Left ventricle myocardium superior (tissue), 1 donor: ENCODE measurements around the gene OR4A15. TPM values are rescaled to one million over a fixed set of nuclear protein-coding genes. Genes with fewer than 3 reads are reported as not detected.

Experiments used
- ATAC-seq: fragments of 200-7000 bp; cut with Tn5 transposase; one replicate; pipeline ENCODE4 v1.9.1; 2020; ENCODE audit warnings: mild to moderate bottlenecking, moderate library complexity
- DNase-seq: peaks from one replicate; pipeline ENCODE4 v3.0.0-alpha.2; 2020
- intact Hi-C: fragments of 100-400 bp; cut with micrococcal nuclease; formaldehyde crosslinking; loops from one replicate; pipeline ENCODE4 v1.11.0; 2022
- long read RNA-seq: library from polyadenylated mRNA; unstranded; transcript quantifications from one replicate; pipeline ENCODE4 v2.0.0, GENCODE V29; 2021
- total RNA-seq: library from RNA; stranded (reverse); fragmentation: NEBNext Ultra II Directional; extraction: Animal tissue kit (Norgen Biotek cat#: 25700); gene quantifications from one replicate; pipeline ENCODE4 v1.2.1, GENCODE V29; 2021
- donor health status: DM: no; HTN: yes; CAD: no; lungs with severe emphysema.

Gene OR4A15
- not detected for total RNA-seq
- long read RNA-seq, result 0 reads

- DNase-seq (no peak), ATAC-seq (no peak)
- intact Hi-C loops, result no loop called here
Measured at GRCh38 chr11:55367674-55368073, at the start of gene OR4A15. OR4A15 (plus strand) TSS chr11:55367974; CDS start chr11:55367974, 0 bp downstream.

GRCh38 chr11:55324500-55324899, 43.3 kb upstream of the OR4A15 start:
- intact Hi-C loops, result no loop called here
- DNase-seq (no peak), ATAC-seq (no peak)

- intact Hi-C loops, result no loop called here
- DNase-seq (no peak), ATAC-seq (no peak)
Measured at GRCh38 chr11:55342901-55343300, 24.9 kb upstream of the OR4A15 start, which contains the start of gene OR4A16. OR4A16 (plus strand) TSS chr11:55343201; CDS start chr11:55343201, 0 bp downstream.

DNA sequence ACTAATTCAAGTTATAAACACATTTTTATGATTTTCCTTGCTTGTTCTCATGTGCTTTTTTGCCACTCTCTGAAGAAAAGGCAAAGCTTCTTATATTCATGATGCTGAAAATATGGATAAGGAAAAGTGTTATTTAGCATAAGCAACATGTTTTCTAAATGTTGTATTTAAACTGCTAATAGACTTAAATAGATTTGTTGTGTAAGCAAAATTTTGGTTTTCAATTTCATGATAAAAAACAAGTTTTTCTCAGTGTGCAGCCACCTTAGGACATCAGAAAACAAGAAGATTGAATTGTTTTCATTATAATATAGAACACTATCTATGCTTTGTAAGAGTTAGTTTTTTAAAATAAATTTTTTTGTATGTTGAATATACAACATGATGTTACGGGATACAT, 22.5 kb upstream of the OR4A15 start:
- ATAC-seq, result no peak
- intact Hi-C loops, result no loop called here

GRCh38 chr11:55349032-55349431, 18.7 kb upstream of the OR4A15 start:
- DNase-seq (no peak), ATAC-seq (no peak)
- intact Hi-C loops, result no loop called here

More for the DNA sequence above, 22.5 kb upstream of the OR4A15 start:
- no peak for DNase-seq

DNA sequence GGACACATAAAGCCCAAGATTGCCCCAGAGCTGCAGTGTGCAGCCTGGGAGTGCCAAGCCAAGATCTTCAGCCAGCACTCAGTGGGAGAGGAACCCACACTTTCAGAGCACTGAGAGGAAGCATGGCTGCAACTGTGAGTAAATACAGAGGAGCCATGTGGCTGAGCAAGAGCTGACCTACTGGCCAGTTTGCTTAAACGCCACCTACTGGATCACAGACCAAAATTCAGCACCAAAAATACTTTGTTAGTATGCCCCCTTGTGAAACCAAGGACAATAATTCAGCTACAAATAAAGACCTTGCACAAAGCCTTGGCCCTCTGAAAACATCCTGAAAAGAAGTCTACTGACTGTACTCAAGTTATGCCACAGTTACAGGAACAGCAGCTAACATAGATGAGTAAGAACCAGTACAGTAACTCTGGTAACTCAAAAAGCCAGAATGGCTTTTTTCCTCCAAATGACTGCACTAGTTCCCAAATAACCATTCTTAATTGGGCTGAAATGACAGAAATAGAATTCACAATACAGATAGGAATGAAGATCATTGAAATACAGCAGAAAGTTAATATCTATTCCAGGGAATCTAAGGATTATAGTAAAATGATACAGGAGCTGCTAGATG, 10.1 kb upstream of the OR4A15 start:
- intact Hi-C loops, result no loop called here
- ATAC-seq (no peak), DNase-seq (no peak)

DNA sequence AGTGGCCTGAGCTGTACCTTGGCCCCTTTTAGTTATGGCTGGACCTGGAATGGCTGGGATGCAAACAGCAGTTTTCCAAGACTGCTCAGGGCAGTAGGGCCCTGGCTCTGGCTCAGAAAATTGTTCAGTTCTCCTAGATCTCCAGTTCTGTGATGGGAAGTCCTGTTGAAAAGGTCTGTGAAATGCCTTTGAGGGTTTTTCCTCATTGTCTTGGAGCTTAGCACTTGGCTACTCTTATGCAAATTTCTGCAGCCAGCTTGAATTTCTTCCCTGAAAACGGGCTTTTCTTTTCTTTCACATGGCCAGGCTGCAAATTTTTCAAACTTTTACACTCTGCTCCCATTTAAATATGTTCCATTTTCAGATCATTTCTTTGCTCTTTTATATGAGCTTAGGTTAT, 33.2 kb downstream of the OR4A15 start:
- DNase-seq, result no peak
- ATAC-seq, result no peak
- intact Hi-C loops, result no loop called here

Other genes starting within 250 kb of the OR4A15 start
- gene TRIM48, start 105.8 kb upstream of the OR4A15 start, total RNA-seq, result not detected
- gene OR4A16, start 24.8 kb upstream of the OR4A15 start, total RNA-seq, result not detected
- not detected for gene OR4C15, start 186.5 kb downstream of the OR4A15 start, total RNA-seq
- gene OR4C16, start 204.2 kb downstream of the OR4A15 start, total RNA-seq, result not detected
- not detected for gene OR4C11, start 239.7 kb downstream of the OR4A15 start, total RNA-seq